Glomerular visceral epithelial cell (primary cell): ENCODE data around the gene REEP5.
"Not testable (repeated sequence)": the region's sequence is repeated elsewhere in the genome, so short reads cannot be mapped to it uniquely, and the experiment has no call there.

Experiments used
- DNase-seq: peaks from one replicate; pipeline ENCODE4 v3.0.0-alpha.2; 2016; ENCODE audit errors: extremely low spot score

Gene REEP5

GRCh38 chr5:112886975-112887374 is 35.1 kb downstream of the REEP5 start:
- no peak for DNase-seq

GRCh38 chr5:112885001-112885400 is 37.0 kb downstream of the REEP5 start:
- DNase-seq = no peak

- no peak for DNase-seq
Observed at GRCh38 chr5:112883192-112883591, 38.8 kb downstream of the REEP5 start.

GRCh38 chr5:112880219-112880964 is 41.6 kb downstream of the REEP5 start:
- DNase-seq = no peak

- DNase-seq = peak; percentile 36
Observed at GRCh38 chr5:112878760-112879159, 43.3 kb downstream of the REEP5 start.

GRCh38 chr5:112878101-112878500 is 43.9 kb downstream of the REEP5 start:
- DNase-seq = no peak

- DNase-seq = no peak
Observed at GRCh38 chr5:112876362-112876761, 45.7 kb downstream of the REEP5 start.

GRCh38 chr5:112870966-112871365 is 51.1 kb downstream of the REEP5 start:
- DNase-seq = no peak

GRCh38 chr5:112869948-112870347 is 52.1 kb downstream of the REEP5 start:
- DNase-seq = no peak

GRCh38 chr5:112867411-112867810 is 54.6 kb downstream of the REEP5 start:
- no peak for DNase-seq

GRCh38 chr5:112866739-112867138 is 55.3 kb downstream of the REEP5 start:
- DNase-seq = no peak

- no peak for DNase-seq
Observed at GRCh38 chr5:112865128-112865527, 56.9 kb downstream of the REEP5 start.

- no peak for DNase-seq
Observed at GRCh38 chr5:112863549-112863948, 58.5 kb downstream of the REEP5 start.

- DNase-seq = no peak
Observed at GRCh38 chr5:112862085-112862484, 59.9 kb downstream of the REEP5 start.

- DNase-seq = no peak
Observed at GRCh38 chr5:112861638-112861985, 60.4 kb downstream of the REEP5 start.

- peak; percentile 96 for DNase-seq
Observed at GRCh38 chr5:112860929-112861637, 60.9 kb downstream of the REEP5 start, which contains the start of gene SRP19. TSS of gene SRP19 (plus strand) at chr5:112861287. CDS start at chr5:112861377, 90 bp downstream.

GRCh38 chr5:112860571-112860928 is 61.5 kb downstream of the REEP5 start:
- not testable (repeated sequence) for DNase-seq

GRCh38 chr5:112857866-112858265 is 64.2 kb downstream of the REEP5 start:
- DNase-seq = no peak

GRCh38 chr5:112854651-112855050 is 67.4 kb downstream of the REEP5 start:
- no peak for DNase-seq

GRCh38 chr5:112849912-112850311 is 72.1 kb downstream of the REEP5 start:
- DNase-seq = no peak

- DNase-seq = peak; percentile 62
Observed at GRCh38 chr5:112848116-112848811, 73.8 kb downstream of the REEP5 start.

GRCh38 chr5:112847306-112847705 is 74.7 kb downstream of the REEP5 start:
- DNase-seq = no peak

- DNase-seq = no peak
Observed at GRCh38 chr5:112846556-112846955, 75.5 kb downstream of the REEP5 start.
